HG02943 (cell line): ENCODE results near the gene FAM171A2.
A peak's percentile ranks its signal among the peaks of the same experiment; 100 is the strongest.
"Not testable (repeated sequence)": the region's sequence is repeated elsewhere in the genome, so short reads cannot be mapped to it uniquely, and the experiment has no call there.

Experiments used
- ATAC-seq: cut with Tn5 transposase; IDR thresholded peaks from one replicate; pipeline ENCODE4 v1.9.1; 2021; ENCODE audit warnings: mild to moderate bottlenecking, low read depth, moderate library complexity; ENCODE audit not compliant: unreplicated experiment

FAM171A2 gene

GRCh38 chr17:44348234-44348987 lies 15.2 kb downstream of the FAM171A2 start:
- no peak for ATAC-seq

DNA sequence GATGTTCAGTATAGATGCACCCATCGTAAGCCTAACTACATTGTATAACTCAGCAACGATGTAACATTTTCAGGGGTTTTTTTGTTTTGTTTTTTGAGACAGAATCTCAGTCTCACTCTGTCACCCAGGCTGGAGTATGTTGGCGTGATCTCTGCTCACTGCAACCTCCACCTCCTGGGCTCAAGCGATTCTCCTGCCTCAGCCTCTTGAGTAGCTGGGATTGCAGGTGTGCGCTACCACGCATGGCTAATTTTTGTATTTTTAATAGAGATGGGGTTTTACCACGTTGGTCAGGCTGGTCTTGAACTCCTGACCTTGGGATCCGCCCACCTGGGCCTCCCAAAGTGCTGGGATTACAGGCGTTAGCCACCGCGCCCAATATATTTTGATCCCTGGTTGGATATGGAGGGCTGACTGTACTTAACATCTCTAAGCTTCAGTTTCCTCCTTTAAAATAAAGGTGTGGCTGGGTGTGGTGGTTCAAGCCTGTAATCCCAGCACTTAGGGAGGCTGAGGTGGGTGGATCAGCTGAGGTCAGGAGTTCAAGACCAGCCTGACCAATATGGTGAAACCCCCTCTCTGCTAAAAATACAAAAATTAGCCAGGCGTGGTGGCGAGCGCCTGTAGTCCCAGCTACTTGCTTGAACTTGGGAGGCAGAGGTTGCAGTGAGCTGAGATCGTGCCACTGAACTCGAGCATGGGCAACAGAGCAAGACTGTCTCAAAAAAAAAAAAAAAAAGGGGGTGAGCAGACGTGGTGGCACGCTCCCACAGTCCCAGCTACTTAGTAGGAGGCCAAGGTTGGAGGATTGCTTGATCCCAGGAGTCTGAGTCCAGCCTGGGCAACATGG lies 16.2 kb downstream of the FAM171A2 start:
- ATAC-seq = not testable (repeated sequence)

- no peak for ATAC-seq
These were observed 17.4 kb downstream of the FAM171A2 start for GRCh38 chr17:44346064-44346844.

GRCh38 chr17:44345454-44346026 lies 18.1 kb downstream of the FAM171A2 start:
- ATAC-seq = no peak

DNA sequence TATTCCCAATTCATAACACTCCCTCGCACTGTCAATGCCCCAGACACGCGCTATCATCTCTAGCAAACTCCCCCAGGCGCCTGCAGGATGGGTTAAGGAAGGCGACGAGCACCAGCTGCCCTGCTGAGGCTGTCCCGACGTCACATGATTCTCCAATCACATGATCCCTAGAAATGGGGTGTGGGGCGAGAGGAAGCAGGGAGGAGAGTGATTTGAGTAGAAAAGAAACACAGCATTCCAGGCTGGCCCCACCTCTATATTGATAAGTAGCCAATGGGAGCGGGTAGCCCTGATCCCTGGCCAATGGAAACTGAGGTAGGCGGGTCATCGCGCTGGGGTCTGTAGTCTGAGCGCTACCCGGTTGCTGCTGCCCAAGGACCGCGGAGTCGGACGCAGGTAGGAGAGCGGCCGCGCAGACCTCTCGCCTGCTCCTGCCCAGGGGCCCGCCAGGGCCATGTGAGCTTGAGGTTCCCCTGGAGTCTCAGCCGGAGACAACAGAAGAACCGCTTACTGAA lies 18.7 kb downstream of the FAM171A2 start, which contains the start of gene GRN:
Gene GRN, plus strand, starts transcription at position 364 of the 515 bp plus-strand sequence. CDS start 3,863 bp downstream, outside the sequence.
- ATAC-seq = peak; percentile 69

- ATAC-seq = no peak
These were observed 20.0 kb downstream of the FAM171A2 start for GRCh38 chr17:44343510-44344209.

GRCh38 chr17:44340553-44340952 lies 23.1 kb downstream of the FAM171A2 start:
- ATAC-seq = not testable (repeated sequence)

DNA sequence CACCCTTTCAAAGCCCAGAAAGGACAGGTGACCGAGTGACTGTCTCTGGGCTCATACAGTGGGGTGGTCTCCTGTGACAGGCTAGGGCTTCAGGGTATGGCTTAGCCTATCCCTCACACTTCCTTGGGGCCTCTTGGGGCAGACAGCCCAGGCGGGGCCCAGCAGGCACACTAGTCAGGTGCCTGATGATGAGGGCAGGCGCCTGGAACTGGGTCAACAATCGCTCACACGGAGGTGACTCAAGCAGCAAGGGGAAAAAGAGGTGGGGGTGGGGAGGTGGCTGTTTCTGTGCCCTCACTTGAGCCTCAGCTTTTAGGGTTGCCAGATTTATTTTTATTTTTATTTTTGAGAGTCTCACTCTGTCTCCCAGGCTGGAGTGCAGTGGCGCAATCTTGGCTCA lies 25.0 kb downstream of the FAM171A2 start:
- ATAC-seq = no peak

- ATAC-seq = no peak
These were observed 27.7 kb downstream of the FAM171A2 start for GRCh38 chr17:44335968-44336367.

DNA sequence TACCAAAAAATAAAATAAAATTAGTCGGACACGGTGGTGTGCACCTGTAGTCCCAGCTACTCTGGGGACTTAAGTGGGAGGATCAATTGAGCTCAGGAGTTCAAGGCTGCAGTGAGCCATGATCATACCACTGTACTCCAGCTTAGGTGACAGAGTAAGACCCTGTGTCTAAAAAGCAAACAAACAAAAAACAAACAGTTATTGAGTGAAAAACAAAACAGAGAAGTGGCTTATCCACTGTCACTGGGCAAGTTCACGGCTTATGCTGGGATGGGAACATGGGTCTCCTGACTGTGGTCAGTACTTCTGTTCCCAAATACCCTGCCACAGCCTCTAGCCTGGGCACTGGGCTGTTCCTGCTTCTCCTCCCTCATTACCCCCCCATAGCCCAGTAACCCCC lies 28.1 kb downstream of the FAM171A2 start:
- no peak for ATAC-seq

DNA sequence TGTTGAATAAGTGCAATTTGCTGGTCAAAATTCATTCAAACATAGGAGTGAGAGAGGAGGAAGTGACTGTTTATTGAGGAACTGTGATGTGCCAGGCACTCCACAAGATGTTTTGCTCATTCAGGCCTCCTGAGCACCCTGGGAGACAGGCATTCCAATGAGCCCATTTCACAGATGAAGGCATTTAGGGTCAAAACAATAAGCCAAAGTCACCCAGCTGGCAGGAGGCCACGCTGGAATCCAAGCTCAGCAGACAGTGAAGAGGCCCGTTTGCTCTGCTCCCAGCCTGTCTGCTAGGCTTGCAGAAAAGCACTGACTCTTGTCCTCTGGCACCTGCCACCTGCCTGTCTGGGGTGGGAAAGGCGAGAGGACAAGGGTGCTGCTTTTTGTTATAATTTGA lies 28.9 kb downstream of the FAM171A2 start:
- ATAC-seq = no peak

GRCh38 chr17:44334315-44334714 lies 29.3 kb downstream of the FAM171A2 start:
- ATAC-seq = no peak

- no peak for ATAC-seq
These were observed 30.3 kb downstream of the FAM171A2 start for GRCh38 chr17:44333371-44333770.

GRCh38 chr17:44331249-44331760 lies 32.3 kb downstream of the FAM171A2 start:
- no peak for ATAC-seq

- not testable (repeated sequence) for ATAC-seq
These were observed 33.4 kb downstream of the FAM171A2 start for GRCh38 chr17:44330263-44330662.

- ATAC-seq = not testable (repeated sequence)
These were observed 34.1 kb downstream of the FAM171A2 start for GRCh38 chr17:44329516-44329915.

- no peak for ATAC-seq
These were observed 35.8 kb downstream of the FAM171A2 start for GRCh38 chr17:44327715-44328449.

DNA sequence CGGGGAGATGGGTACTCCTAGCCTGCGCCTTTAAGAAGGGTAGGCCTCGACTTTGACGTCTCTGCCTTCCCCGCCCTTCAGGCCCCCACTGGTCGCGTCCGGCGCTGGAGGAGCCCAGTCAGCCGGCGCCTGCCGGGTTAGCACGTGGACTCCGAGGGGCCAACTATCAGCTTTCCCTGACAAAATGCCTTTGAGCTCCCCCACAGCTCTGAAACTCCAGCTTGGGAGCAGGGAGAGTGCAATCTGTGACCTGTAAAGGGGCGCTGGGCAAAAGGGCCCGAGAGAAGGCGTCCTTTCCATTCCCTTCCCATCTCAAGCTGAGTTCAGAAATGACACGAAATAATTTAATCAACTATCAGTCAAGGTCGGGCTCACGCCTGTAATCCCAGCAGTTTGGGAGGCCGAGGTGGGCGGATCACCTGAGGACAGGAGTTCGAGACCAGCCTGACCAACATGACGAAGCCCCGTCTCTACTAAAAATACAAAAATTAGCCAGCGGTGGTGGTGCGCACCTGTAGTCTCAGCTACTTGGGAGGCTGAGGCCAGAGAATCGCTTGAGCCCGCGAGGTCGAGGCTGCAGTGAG lies 36.7 kb downstream of the FAM171A2 start:
- peak; percentile 40 for ATAC-seq
